GM19452 (cell line): ENCODE measurements around the gene SMCHD1.
"Not testable (repeated sequence)": the region's sequence is repeated elsewhere in the genome, so short reads cannot be mapped to it uniquely, and the experiment has no call there.

Experiments
- ATAC-seq: cut with Tn5 transposase; IDR thresholded peaks from one replicate; pipeline ENCODE4 v1.9.1; 2021; ENCODE audit not compliant: unreplicated experiment

SMCHD1 gene

DNA sequence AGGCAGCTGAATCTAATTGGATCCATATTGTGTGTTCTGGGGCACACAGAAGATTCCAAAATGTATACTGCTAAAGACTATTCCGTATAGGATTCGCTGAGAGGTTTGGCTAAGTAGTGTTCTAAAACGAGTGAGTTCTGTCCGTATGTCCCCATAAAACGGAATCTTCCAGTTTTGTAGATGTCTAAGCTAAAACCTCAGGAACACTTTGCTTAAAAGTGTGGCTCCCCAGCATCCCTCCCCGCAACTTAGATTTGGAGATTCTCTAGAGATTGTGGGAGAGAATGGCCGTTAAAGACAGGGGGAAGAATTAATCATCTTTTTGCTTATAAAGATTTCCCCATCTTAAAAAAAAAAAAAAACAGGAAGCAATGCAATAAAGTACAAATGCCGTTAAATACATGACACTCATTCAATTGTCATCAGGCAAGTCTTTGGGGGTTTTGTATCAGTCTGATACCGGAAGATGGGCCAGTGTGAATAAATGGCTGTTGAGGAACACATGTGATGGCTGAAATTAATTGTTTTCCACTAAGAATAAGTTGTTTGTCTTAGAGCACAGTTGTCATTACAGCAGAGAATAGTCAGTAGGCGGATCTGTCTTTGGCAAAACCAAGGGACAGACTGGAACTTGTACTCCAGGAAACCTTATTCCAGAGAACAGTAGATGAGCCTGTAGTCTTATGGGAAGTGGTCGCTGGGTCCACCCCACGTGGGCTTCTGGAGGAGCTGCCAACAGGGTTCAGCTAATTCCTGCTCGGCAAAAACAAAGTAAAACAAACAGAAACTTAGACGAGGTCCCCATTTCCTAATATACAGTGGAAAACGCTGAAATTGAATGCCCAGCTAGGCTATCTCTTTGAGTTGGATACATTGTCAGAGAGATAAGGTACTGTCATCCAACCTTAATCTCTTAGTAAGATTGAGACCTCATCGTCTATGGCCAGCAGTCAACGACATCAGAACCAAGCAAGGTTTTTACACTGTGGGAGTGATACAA, 193.0 kb downstream of the SMCHD1 start:
- no peak for ATAC-seq

DNA sequence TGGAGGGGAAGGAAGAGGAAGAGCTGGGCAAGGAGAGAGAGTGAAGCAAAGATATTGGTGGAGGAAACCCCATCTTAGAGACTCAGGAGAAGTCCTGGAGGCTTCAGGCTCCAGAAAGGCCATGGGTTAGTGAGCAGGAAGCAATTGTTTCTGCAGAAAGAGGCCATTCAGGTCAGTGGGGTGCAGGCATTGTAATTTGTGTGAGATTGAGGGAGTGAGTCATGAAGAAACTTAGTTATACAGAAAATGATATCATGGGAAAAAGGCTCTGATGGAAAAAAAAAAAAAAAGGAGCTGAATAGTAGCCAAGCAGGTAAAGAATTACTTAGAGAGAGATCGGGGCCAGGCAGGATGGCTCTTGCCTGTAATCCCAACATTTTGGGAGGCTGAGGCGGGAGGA, 195.3 kb downstream of the SMCHD1 start:
- ATAC-seq: no peak

DNA sequence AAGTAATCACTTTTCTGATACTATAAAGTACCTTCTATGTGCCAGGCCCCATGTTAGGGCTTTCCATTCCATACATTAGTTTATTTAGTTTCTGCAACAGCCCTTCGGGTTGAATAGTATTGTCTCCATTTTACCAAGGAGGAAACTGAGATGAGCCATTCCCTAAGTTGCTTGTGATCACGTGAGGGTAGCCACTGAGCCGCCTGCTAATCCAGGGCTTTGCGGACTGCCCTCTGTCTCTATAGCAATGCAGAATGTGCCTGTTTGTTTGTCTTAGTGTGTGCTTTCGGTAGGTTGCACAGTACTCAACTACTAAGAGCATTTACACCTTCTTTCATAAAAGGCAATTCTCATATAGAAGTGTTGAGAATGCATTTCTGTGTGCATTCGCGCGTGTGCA, 196.2 kb downstream of the SMCHD1 start:
- ATAC-seq: no peak

DNA sequence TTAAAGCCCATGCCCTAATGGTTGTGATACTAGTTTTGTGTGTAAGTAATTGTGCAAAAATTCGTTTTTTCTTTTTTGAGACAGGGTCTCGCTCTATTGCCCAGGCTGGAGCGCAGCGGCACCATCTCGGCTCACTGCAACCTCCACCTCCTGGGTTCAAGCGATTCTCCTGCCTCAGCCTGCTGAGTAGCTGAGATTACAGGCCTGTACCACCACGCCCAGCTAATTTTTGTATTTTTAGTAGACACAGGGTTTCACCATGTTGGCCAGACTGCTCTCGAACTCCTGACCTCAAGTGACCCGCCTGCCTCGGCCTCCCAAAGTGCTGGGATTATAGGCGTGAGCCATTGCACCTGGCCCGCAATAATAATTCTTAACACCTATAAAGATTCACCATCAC, 196.9 kb downstream of the SMCHD1 start:
- ATAC-seq: not testable (repeated sequence)

DNA sequence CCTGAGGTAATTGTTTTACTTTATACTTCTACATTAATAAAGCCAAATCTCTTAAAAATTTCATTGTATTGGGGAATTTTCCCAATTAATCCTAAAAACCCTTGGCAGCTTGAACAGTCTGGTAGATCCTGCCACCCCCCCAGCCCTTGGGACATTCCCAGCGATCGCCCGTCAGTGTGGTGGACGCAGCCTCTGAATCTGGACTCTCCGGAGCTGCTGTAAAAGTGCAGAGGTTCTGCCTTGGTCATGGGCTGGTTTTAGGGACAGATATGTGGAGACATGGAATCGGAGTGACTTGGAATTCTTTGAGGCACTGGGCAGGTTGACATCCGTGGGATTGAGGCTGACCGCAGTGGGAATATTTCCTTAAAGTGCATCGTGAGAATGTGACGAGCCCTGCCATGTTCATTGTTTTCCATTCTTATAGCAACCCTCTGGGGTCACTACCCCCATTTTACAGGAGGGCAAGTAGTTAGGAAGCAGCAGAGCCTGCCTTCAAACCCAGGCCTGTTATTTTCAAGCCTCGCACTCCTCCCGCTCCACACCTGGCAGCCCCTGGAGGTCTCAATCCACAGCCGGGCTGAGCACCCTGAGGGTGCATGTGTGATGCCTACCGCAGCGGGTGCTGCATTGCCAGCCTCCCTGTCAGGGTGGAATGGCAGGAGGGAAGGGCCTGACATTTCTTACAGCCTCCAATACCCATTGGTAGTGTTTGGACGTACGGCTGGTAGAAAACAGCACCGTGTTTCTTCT, 197.8 kb downstream of the SMCHD1 start:
- no peak for ATAC-seq

DNA sequence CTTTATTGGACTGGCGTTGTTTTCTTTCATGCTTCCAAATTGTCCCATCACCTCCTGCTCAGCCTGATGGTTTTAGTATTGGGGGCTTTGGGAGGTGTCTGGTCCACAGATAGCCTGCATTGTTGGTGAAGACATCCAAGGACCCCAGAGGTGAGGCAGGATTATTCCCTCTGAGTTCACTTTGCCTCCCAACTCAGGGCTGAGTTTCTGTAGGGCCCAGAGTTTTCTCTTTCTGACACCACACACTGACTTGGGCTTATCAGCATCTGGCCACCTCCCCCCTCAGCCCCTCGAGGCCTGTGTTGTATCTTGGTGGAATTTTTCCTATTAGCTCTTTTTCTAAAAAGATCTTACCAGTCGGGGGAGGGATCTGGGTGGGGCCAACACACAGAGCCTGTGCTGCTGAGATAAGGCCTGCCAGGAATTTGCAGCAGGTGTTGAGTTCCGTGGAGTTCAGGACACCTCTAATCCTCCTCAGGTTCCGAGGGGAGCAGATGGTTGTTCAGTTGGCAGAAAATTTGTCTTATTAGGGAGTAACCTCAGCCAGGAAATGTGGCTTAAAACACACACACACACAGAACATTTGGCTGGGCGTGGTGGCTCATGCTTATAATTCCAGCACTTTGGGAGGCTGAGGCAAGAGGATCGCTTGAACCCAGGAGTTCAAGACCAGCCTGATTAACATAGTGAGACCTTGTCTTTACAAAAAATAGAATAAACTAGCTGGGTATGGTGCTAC, 198.6 kb downstream of the SMCHD1 start:
- ATAC-seq: no peak
